Astrocyte (in vitro differentiated cells and primary cell): ENCODE data around the gene NFAM1. TPM values are rescaled to one million over a fixed set of nuclear protein-coding genes. Genes with fewer than 3 reads are reported as not detected.

Experiments
- DNase-seq: peaks from one replicate; pipeline ENCODE4 v3.0.0-alpha.2; 2010; ENCODE audit warnings: low read depth
- FAIRE-seq: peaks from 2 replicates; lab custom pipeline; 2011; peaks lifted over from hg19 to GRCh38; lab: Jason Lieb, UNC
- H2AFZ ChIP-seq: 2 replicates; pipeline ENCODE4 v1.6.0; 2012; ENCODE audit warnings: low read depth, low read length, inconsistent platforms
- H3K27ac ChIP-seq: 2 replicates; pipeline ENCODE4 v1.5.1; 2011; ENCODE audit warnings: low read depth, low read length, inconsistent platforms
- H3K27me3 ChIP-seq: 2 replicates; pipeline ENCODE4 v1.6.0; 2011; ENCODE audit warnings: low read length, inconsistent platforms; ENCODE audit not compliant: insufficient read depth
- H3K36me3 ChIP-seq: 2 replicates; pipeline ENCODE4 v1.5.1; 2011; ENCODE audit warnings: low read length, inconsistent platforms; ENCODE audit not compliant: insufficient read depth
- H3K4me1 ChIP-seq: 2 replicates; pipeline ENCODE4 v1.5.1; 2011; ENCODE audit warnings: low read length, inconsistent platforms; ENCODE audit not compliant: insufficient read depth
- H3K4me2 ChIP-seq: 2 replicates; pipeline ENCODE4 v1.6.0; 2012; ENCODE audit warnings: low read length, inconsistent platforms
- H3K4me3 ChIP-seq: 2 replicates; pipeline ENCODE4 v1.5.1; 2011; ENCODE audit warnings: low read depth, mild to moderate bottlenecking, low read length, inconsistent platforms; ENCODE audit not compliant: insufficient read depth
- H3K79me2 ChIP-seq: 2 replicates; pipeline ENCODE4 v1.6.0; 2012; ENCODE audit warnings: mild to moderate bottlenecking, low read length, inconsistent platforms; ENCODE audit not compliant: insufficient read depth
- H3K9ac ChIP-seq: 2 replicates; pipeline ENCODE4 v1.6.0; 2012; ENCODE audit warnings: mild to moderate bottlenecking, low read length, inconsistent platforms
- H3K9me3 ChIP-seq: 2 replicates; pipeline ENCODE4 v1.5.1; 2012; ENCODE audit warnings: low read depth, mild to moderate bottlenecking, low read length, inconsistent platforms; ENCODE audit not compliant: insufficient read depth
- H4K20me1 ChIP-seq: 2 replicates; pipeline ENCODE4 v1.6.0; 2012; ENCODE audit warnings: low read length, inconsistent platforms; ENCODE audit not compliant: insufficient read depth
- H3K27ac Mint-ChIP-seq: one replicate; pipeline ENCODE4 v1.8.0; 2021; ENCODE audit warnings: mild to moderate bottlenecking, mixed read lengths; ENCODE audit not compliant: unreplicated experiment
- H3K27me3 Mint-ChIP-seq: one replicate; pipeline ENCODE4 v1.8.0; 2021; ENCODE audit warnings: low read depth, mixed read lengths; ENCODE audit not compliant: unreplicated experiment
- H3K36me3 Mint-ChIP-seq: one replicate; pipeline ENCODE4 v1.8.0; 2021; ENCODE audit warnings: low read depth, mixed read lengths; ENCODE audit not compliant: unreplicated experiment
- H3K4me1 Mint-ChIP-seq: one replicate; pipeline ENCODE4 v1.8.0; 2021; ENCODE audit warnings: low read depth, mixed read lengths; ENCODE audit not compliant: unreplicated experiment
- H3K4me3 Mint-ChIP-seq: one replicate; pipeline ENCODE4 v1.8.0; 2021; ENCODE audit warnings: mild to moderate bottlenecking, moderate library complexity, mixed read lengths; ENCODE audit not compliant: unreplicated experiment
- H3K9me3 Mint-ChIP-seq: one replicate; pipeline ENCODE4 v1.8.0; 2021; ENCODE audit warnings: mild to moderate bottlenecking, mixed read lengths; ENCODE audit not compliant: unreplicated experiment
- CTCF ChIP-seq: IDR thresholded peaks from 2 replicates; pipeline ENCODE4 v1.5.1; 2011; ENCODE audit warnings: low read depth, mild to moderate bottlenecking, inconsistent platforms, low read length, moderate library complexity; ENCODE audit not compliant: insufficient read depth
- EZH2 ChIP-seq: IDR thresholded peaks from 2 replicates; pipeline ENCODE4 v1.6.1; 2012; ENCODE audit warnings: mild to moderate bottlenecking, low read length, inconsistent platforms; ENCODE audit not compliant: insufficient read depth
- total RNA-seq: library from RNA; stranded (reverse); gene quantifications from 2 replicates; pipeline ENCODE4 v1.2.1, GENCODE V29; 2021

The NFAM1 gene
- total RNA-seq, 1 donor from 2014 or later: 0.07 TPM

- no peak overlapping the region for H3K4me2 ChIP-seq
- no peaks in the 10 kb centered on the region for H3K27me3 ChIP-seq
- no peak overlapping the region for H2AFZ ChIP-seq
- H3K4me3 ChIP-seq: no peak overlapping the region
- H3K9ac ChIP-seq: no peak overlapping the region
- Mint-ChIP-seq H3K36me3 (no peaks in the 10 kb centered on the region), H3K4me1 (no peaks in the 10 kb centered on the region), H3K4me3 (no peak overlapping the region), H3K27ac (no peak overlapping the region), H3K9me3 (no peaks in the 10 kb centered on the region), H3K27me3 (peaks cover 47% of the 10 kb centered on the region)
- H3K9me3 ChIP-seq: no peaks in the 10 kb centered on the region
- no peaks in the 10 kb centered on the region for H3K79me2 ChIP-seq
- no peak overlapping the region for H3K27ac ChIP-seq
- TF ChIP-seq EZH2: no peak
- no peak for TF ChIP-seq CTCF
- DNase-seq (peak; percentile 9), FAIRE-seq (no peak)
- no peaks in the 10 kb centered on the region for H3K4me1 ChIP-seq
- no peaks in the 10 kb centered on the region for H3K36me3 ChIP-seq
- H4K20me1 ChIP-seq: no peaks in the 10 kb centered on the region
Observed at GRCh38 chr22:42388130-42388797, 43.9 kb downstream of the NFAM1 start.

- DNase-seq (no peak), FAIRE-seq (no peak)
- no peaks in the 10 kb centered on the region for H3K4me1 Mint-ChIP-seq
- no peaks in the 10 kb centered on the region for H4K20me1 ChIP-seq
- H2AFZ ChIP-seq: no peak overlapping the region
- H3K9ac ChIP-seq: no peak overlapping the region
- no peaks in the 10 kb centered on the region for H3K4me1 ChIP-seq
- H3K4me2 ChIP-seq: no peak overlapping the region
- H3K9me3 Mint-ChIP-seq: no peaks in the 10 kb centered on the region
- peaks cover 50% of the 10 kb centered on the region for H3K27me3 Mint-ChIP-seq
- H3K27me3 ChIP-seq: no peaks in the 10 kb centered on the region
- H3K9me3 ChIP-seq: no peaks in the 10 kb centered on the region
- H3K27ac ChIP-seq: no peak overlapping the region
- H3K79me2 ChIP-seq: no peaks in the 10 kb centered on the region
- H3K36me3 Mint-ChIP-seq: no peaks in the 10 kb centered on the region
- TF ChIP-seq EZH2 (no peak), CTCF (no peak)
- H3K4me3 ChIP-seq: no peak overlapping the region
- H3K4me3 Mint-ChIP-seq: no peak overlapping the region
- H3K27ac Mint-ChIP-seq: no peak overlapping the region
- no peaks in the 10 kb centered on the region for H3K36me3 ChIP-seq
Observed at GRCh38 chr22:42387631-42388030, 44.6 kb downstream of the NFAM1 start.

- Histone ChIP-seq H3K9me3 (no peaks in the 10 kb centered on the region), H4K20me1 (no peaks in the 10 kb centered on the region), H3K27me3 (no peaks in the 10 kb centered on the region), H3K4me2 (no peak overlapping the region), H3K9ac (no peak overlapping the region), H2AFZ (no peak overlapping the region), H3K4me1 (no peaks in the 10 kb centered on the region), H3K36me3 (no peaks in the 10 kb centered on the region), H3K79me2 (no peaks in the 10 kb centered on the region), H3K4me3 (no peak overlapping the region), H3K27ac (no peak overlapping the region)
- Mint-ChIP-seq H3K27me3 (peaks cover 50% of the 10 kb centered on the region), H3K36me3 (no peaks in the 10 kb centered on the region), H3K27ac (no peak overlapping the region), H3K9me3 (no peaks in the 10 kb centered on the region), H3K4me1 (no peaks in the 10 kb centered on the region), H3K4me3 (no peak overlapping the region)
- FAIRE-seq: no peak
- no peak for TF ChIP-seq EZH2
- TF ChIP-seq CTCF: no peak
- DNase-seq: no peak
Observed at GRCh38 chr22:42385696-42386095, 46.5 kb downstream of the NFAM1 start.
